Subcutaneous adipose tissue (tissue), 4 donors: ENCODE measurements around the gene FBXL5. TPM values are rescaled to one million over a fixed set of nuclear protein-coding genes. Genes with fewer than 3 reads are reported as not detected.

Experiments used
- total RNA-seq, 4 donors: library from RNA; depleted of rRNA; stranded (reverse); fragments of >200 nt; gene quantifications; one replicate each; pipeline ENCODE4 v1.1.0, GENCODE V29; 2016
- TF ChIP-seq, protein P1 (sequence below): fragments of 450-650 bp; IDR thresholded peaks from one replicate; pipeline ENCODE4 v1.5.1; 2016; ENCODE audit warnings: low read depth, mild to moderate bottlenecking, control low read depth, antibody characterized with exemption, moderate library complexity

FBXL5 gene
- total RNA-seq, 4 donors from 2014 or later: 175 to 234 (median 217) TPM

DNA sequence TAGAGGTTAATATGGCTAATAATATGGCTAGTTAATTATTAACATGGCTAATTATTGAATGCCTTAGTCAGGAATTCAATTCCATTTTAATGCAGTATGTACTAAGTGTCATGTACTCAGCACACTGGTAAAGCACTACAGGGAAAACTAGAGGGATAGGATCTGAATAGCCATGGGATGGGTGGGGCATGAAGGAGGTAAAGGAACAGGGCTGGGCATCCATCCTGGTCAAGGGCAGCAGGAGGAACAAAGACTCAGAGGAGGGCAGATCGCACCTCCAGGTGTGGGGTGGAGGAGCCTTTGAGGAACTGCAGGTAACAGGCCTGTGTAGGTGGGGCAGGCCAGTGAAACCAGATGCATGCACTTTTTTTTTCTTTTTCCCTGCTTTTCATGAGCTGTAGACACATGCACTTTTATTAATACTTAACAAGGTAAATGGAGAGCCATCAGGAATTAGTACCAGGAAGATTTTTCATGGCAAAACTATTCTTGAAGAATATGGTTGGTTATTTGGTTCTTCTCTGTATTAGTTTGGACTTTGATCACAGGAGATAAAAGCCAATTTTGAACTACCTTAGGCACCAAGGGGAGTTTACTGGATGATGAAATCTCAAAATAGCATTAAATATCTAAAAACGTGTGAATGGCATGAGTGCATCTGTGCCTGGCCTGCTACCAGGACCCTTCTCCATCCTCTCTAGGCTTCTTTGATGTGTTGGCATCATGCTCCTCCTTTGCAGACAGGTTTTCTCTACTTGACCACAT is 97.2 kb downstream of the FBXL5 start:
- TF ChIP-seq, protein P1, sequence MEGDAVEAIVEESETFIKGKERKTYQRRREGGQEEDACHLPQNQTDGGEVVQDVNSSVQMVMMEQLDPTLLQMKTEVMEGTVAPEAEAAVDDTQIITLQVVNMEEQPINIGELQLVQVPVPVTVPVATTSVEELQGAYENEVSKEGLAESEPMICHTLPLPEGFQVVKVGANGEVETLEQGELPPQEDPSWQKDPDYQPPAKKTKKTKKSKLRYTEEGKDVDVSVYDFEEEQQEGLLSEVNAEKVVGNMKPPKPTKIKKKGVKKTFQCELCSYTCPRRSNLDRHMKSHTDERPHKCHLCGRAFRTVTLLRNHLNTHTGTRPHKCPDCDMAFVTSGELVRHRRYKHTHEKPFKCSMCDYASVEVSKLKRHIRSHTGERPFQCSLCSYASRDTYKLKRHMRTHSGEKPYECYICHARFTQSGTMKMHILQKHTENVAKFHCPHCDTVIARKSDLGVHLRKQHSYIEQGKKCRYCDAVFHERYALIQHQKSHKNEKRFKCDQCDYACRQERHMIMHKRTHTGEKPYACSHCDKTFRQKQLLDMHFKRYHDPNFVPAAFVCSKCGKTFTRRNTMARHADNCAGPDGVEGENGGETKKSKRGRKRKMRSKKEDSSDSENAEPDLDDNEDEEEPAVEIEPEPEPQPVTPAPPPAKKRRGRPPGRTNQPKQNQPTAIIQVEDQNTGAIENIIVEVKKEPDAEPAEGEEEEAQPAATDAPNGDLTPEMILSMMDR: no peak

DNA sequence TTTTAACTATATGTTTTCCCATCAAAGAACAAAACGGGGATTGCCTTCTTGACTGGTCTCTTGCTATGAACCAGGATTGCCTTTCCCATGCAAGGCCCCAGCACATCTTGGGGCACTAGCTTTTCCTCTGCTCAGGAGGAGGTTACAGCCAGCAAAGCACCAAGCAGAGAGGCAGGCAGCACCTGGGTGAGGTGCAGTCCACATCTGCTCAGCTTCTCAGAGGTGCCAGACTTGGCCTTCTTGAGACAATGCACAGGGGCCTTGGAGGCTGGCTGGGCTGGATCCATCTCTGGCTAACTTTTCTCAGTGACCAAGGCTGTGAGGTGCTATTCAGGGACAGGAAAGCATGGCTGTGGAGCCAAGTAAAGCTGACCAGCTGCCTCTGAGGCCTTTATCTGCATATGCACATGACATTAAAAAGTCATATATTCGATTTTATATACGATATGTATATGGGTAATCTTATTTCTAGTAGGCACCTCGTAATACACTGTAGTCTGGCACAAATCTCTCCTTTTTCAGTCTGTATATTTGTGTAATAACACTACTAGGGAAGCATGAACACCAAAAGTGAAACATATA is 98.6 kb downstream of the FBXL5 start:
- TF ChIP-seq, protein P1: no peak

Other genes starting within 250 kb of the FBXL5 start
- gene C1QTNF7, start 227.3 kb downstream of the FBXL5 start, total RNA-seq: 10 to 100 TPM; 12.4 to 19.0 (median 18.6) TPM
- gene CC2D2A, start 185.5 kb downstream of the FBXL5 start, total RNA-seq: 10 to 100 TPM in 3 of 4 donors, 1 to 10 TPM in 1; 8.7 to 25.6 (median 13.1) TPM
- 10 to 100 TPM; 33.2 to 69.8 (median 52.9) TPM for gene FAM200B, start 26.5 kb upstream of the FBXL5 start, total RNA-seq
- gene BST1, start 47.7 kb upstream of the FBXL5 start, total RNA-seq: 10 to 100 TPM in 3 of 4 donors, 1 to 10 TPM in 1; 7.7 to 34.0 (median 14.7) TPM
- gene CD38, start 123.0 kb upstream of the FBXL5 start, total RNA-seq: 10 to 100 TPM; 10.2 to 42.1 (median 15.4) TPM